Hippocampal formation (tissue), 2 donors: Measurements from ENCODE around the gene TBL1XR1.
A peak's percentile ranks its signal among the peaks of the same experiment; 100 is the strongest.

Experiments
- DNase-seq, 2 donors: peaks; one replicate each; lab custom pipeline; 2025; lab: John Stamatoyannopoulos, UW

Gene TBL1XR1

GRCh38 chr3:177062052-177062732 is 135.1 kb downstream of the TBL1XR1 start:
- DNase-seq: no peak

DNA sequence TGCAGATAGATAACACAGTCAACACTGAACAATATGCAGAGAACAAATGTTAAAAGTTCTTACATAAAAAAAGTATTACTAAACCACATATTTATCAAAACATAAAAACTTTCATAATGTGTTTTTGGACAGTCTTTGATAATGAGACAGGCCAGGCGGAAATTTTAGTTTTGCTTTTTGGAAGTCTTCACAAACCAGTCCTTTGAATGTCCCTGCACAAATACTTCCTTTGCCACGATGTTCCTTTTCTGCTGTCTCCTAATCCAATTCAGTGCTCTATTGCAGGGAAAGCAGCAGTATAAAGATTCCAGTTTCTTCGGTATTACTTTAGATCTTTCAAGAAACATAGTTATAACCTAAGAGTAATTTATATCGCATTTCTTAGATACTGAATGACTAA is 135.9 kb downstream of the TBL1XR1 start:
- no peak for DNase-seq

GRCh38 chr3:177060492-177060891 is 136.8 kb downstream of the TBL1XR1 start:
- no peak for DNase-seq

DNA sequence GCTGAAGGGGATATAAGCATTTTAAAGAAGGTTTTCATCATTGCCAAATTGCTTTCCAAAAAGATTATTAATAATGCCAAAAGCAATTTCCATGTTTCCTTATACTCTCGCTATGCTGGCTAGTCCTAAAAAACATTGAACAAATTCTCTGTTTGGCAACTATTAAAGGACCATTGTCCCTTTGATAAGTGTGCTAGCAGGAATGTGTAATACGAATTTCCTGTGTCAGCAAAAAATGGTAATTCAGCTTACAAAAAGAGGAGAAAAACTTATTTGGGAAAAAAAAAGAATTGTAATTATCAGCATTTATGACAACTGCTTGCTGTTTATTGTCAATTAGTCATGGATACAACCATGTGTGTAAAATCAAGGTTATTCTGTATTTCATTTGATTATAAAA is 138.6 kb downstream of the TBL1XR1 start:
- DNase-seq: no peak

- DNase-seq: no peak
These were observed 139.5 kb downstream of the TBL1XR1 start for GRCh38 chr3:177057768-177058167.

DNA sequence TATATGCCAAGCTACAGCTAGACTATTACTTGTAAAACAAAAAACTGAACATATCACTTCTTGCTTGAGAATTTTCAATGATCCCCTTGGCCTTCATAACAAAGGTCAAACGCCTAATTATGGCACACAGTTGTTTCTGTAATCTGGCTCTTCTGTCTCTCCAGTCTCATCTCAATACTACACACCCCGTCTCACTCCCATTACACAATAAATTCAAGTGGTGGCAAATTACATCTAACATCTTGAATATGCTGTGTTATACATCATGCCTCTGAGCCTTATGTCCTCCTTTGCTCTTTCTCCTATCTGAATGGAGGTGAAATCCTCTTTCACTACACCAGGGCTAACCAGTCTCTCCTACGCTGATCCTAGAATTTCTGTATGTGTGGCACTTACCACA is 140.4 kb downstream of the TBL1XR1 start:
- DNase-seq: no peak

- no peak for DNase-seq
These were observed 141.4 kb downstream of the TBL1XR1 start for GRCh38 chr3:177055605-177056571.

GRCh38 chr3:177053107-177053506 is 144.2 kb downstream of the TBL1XR1 start:
- DNase-seq: no peak

GRCh38 chr3:177051411-177051810 is 145.9 kb downstream of the TBL1XR1 start:
- peak; percentile 17 to 73 for DNase-seq

DNA sequence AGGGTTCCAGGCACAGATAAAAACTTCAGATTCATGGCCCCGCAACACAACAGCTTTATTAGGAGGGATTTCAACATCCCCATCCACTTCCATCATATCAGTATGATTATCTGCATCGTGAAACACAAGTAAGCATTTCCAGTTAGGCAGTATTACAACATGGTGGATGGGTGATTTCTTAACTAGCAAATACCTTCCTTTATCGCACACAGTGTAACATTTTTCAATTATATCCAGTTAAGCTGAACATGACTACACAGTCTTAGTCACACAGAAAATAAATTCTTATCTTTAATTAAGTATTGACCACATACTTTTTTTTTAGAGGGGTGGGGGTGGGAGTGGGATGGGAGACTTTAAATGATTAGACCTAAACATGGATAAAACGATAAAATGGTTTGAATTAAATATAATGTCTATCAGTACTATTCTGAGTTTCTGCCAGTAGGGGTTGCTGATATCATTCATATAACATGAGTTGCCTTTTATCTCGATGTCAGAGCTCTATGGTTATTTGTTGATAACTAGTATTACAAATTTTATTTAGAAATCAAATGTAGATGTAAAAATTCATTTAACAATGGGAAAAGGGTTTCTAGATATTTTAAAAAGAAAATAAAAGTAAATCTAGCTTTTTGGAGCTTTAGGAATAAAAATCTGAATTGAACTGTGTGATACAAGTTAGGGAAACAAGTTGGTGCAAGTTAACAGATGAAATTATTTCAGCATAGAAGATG is 146.6 kb downstream of the TBL1XR1 start:
- DNase-seq: peak in 1 of 2 donors; percentile 87

DNA sequence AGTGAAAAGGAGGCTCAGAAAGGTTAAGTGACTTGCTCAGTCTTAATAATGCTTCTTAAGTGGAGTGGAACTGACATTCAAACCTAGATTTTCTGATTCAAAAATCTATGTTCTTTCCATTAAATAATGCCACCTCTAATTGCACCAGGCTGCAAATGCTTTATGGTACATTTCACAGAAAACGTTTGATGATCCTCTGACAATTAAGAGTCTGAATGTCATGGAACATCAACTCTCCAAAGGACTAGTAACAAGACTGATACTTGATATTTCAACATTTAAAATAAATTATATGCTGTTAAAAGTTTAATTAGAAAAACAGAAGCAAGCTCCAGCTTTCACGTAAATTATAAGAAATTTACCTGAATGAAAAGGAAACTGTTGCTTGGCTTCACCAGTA is 151.5 kb downstream of the TBL1XR1 start:
- DNase-seq: no peak

DNA sequence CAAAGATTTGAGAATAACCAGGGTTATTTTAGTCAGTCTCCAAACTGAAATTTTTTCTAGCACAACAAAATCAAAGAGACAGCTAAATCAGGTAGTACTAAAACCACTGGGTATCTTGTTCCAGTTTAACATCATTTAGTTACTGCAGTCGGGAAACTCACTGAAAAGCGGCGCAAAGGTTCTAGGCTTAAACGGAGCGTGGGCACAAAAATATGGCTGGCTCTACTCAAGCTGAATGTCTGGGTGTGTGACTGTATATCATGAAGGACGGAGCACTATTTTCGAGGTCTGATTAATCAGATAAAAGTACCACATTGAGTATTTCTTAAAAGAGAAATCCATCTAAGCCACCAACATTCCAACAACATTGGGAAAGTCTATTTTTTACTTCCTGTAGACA is 152.1 kb downstream of the TBL1XR1 start:
- DNase-seq: no peak

DNA sequence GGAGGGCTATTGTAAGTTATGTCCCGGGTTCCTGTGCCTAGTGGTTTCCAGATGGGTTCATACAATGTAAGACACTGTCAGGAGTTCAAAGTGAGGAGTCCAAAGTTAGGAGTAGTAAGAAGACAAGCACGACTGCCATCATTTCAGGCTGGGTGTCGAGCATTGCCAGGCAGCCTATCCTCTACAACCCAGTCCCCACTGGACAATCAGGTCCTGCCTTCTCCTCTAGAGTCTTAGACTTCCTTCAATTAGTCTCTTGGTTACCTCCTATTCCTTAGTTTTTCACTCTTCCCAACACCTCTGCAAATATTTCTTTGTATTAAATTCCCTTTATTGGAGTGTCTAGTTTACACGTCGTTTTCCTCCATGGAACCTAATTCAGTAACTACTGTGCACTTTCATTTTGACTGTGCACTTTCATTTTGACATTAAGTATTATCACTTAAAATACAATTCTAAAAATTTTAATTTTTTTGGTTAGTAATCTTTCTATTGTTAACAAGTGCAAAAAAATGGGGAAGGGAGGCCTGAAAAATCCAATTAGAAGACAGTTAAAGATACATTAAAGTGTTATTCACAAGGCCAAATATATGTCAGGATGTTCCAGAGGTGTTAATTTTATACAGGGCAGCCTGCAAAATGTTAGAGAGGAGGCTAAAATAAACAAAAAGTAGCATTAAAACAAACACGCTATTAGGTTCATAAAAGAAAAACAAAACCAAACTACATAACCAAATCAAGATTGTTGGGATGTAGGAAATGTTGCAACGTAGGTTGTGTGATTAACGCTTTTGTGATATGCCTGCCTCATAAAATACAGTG is 155.3 kb downstream of the TBL1XR1 start:
- no peak for DNase-seq

GRCh38 chr3:177041021-177041729 is 156.1 kb downstream of the TBL1XR1 start:
- peak in 1 of 2 donors; percentile 49 for DNase-seq

DNA sequence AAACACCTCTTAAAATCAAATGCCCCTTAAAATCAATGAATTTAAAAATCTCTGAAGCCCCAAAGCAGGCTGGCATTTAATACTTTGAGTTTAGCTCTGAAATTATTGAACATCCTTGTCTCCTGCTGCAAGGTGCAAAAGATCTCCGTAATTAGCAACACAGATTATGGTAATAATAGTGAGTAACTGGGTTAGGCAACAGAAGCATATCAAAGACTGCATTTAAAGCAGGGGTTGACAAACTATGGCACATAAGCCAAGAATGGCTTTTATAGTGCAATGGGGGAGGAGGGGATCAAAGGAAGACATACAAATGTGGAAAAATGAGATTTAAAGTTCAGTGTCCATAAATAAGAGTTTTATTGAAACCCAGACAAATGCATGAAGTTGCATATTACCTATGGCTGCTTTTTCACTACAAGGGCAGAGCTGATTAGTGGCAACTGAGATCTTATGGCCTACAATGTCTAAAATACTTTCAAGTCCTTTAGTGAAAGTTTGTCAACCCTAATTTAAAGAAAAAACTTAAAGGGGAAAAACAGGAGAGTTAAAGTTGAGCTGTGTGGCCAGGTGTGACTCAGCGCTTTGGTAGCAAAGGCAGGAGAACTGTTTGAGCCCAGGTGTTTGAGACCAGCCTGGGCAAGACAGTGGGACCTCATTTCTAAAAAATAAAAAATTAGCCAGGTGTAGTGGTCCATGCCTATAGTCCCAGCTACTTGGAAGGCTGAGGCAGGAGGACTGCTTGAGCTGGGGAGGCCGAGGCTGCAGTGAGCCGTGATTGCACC is 157.6 kb downstream of the TBL1XR1 start:
- DNase-seq: no peak

DNA sequence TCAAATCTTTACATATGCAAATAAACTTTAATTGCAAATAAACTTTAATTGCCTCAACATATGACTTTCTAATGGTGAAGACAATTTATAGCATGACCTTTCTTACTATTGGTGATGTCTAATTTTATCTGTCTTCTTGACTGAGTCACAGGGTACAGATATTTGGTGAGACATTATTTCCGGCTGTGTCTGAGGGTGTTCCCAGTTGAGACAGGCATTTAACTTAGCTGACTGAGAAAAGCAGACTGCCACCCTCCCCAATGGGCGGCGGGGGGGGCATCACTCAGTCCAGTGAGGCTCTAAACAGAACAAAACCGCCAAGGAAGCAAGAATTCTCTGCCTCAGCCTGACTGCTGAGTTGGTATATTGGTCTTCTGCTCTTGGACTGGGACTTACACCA is 160.0 kb downstream of the TBL1XR1 start:
- no peak for DNase-seq

- DNase-seq: no peak
These were observed 161.6 kb downstream of the TBL1XR1 start for GRCh38 chr3:177035676-177036075.

- DNase-seq: no peak
These were observed 162.3 kb downstream of the TBL1XR1 start for GRCh38 chr3:177034832-177035475.

- DNase-seq: no peak
These were observed 170.6 kb downstream of the TBL1XR1 start for GRCh38 chr3:177026505-177027277.
